ENCODE measurements around the gene NEDD4L. TPM values are rescaled to one million over a fixed set of nuclear protein-coding genes. Genes with fewer than 3 reads are reported as not detected.

The NEDD4L gene
- total RNA-seq, 1 donor from 2014 or later, result 15.6 TPM

- no peak for DNase-seq (ENCODE audit: low spot score in 2 of 2)
- no peaks in the 10 kb centered on the region for H3K27me3 ChIP-seq
- no peaks in the 10 kb centered on the region for H3K36me3 ChIP-seq
- TF ChIP-seq CTCF (IDR thresholded peaks at IDR 0.05), result no peak
- no peak overlapping the region for H3K4me3 ChIP-seq
- H3K9me3 ChIP-seq, result no peaks in the 10 kb centered on the region
- intact Hi-C loops (cut with DNase I), result loop anchor here (5.0 kb wide), 1 partner anchor 268 kb away; no protein-coding TSS in a partner anchor
- H3K4me1 ChIP-seq, result no peaks in the 10 kb centered on the region
- H3K27ac ChIP-seq, result no peak overlapping the region
Observed at GRCh38 chr18:58315041-58315440, 271.0 kb downstream of the NEDD4L start.

DNA sequence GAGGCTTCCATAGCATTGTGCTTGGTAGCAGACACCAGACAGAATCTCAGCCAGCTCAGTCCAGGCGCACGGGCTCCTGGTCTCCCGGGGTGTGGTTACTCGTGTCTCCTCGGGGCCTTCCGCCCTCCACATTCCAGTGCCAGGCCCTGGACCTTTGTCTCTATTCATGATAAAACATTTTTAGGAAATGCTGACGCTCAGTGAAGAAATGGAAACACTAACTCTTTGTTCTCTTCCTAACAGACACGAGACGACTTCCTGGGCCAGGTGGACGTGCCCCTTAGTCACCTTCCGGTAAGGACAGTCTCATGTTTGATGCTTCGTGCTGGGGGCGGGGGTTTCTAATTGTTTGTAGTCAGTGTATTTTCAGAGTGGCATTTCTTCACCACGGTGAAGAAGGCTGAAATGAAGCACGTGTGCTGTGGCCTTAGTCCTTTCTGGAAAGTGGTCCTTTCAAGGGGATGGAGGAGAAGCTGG is 271.8 kb downstream of the NEDD4L start:
- no peak overlapping the region for H3K27ac ChIP-seq
- H3K36me3 ChIP-seq, result no peaks in the 10 kb centered on the region
- no peaks in the 10 kb centered on the region for H3K9me3 ChIP-seq
- TF ChIP-seq CTCF (IDR thresholded peaks at IDR 0.05), result no peak
- no peak for DNase-seq (ENCODE audit: low spot score in 2 of 2)
- H3K27me3 ChIP-seq, result no peaks in the 10 kb centered on the region
- intact Hi-C loops (cut with DNase I), result loop anchor here (5.0 kb wide), 1 partner anchor 268 kb away; no protein-coding TSS in a partner anchor
- no peak overlapping the region for H3K4me3 ChIP-seq
- no peaks in the 10 kb centered on the region for H3K4me1 ChIP-seq

- no peaks in the 10 kb centered on the region for H3K4me1 ChIP-seq
- intact Hi-C loops (cut with DNase I), result loop anchor here (5.0 kb wide), 1 partner anchor 269 kb away; no protein-coding TSS in a partner anchor
- DNase-seq (ENCODE audit: low spot score in 2 of 2), result no peak
Observed at GRCh38 chr18:58316396-58317342, 272.6 kb downstream of the NEDD4L start.

DNA sequence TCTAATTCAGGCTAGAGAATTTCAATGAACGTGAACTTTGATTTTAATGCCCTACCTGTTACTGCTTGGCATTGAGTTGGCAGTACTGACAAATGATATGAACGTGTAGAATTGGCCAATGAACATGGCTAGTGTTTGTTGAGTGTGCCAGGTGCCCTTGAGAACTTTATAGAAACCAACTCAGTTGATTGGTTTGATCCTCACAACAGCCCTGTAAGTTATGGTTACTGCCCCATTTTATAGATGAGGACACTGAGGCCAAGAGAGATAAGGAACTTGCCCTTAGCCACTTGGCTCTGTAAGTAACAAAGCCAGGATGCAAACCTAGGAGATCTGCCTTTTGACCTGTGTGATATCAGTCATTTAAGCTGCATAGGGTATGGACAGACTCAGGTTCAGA is 275.7 kb downstream of the NEDD4L start:
- Histone ChIP-seq H3K4me1 (no peaks in the 10 kb centered on the region), H3K36me3 (no peaks in the 10 kb centered on the region), H3K27me3 (no peaks in the 10 kb centered on the region), H3K4me3 (no peak overlapping the region), H3K27ac (no peak overlapping the region), H3K9me3 (no peaks in the 10 kb centered on the region)
- intact Hi-C loops (cut with DNase I), result loop anchor here (5.0 kb wide), 1 partner anchor 272 kb away; no protein-coding TSS in a partner anchor
- DNase-seq (ENCODE audit: low spot score in 2 of 2), result no peak
- TF ChIP-seq CTCF (IDR thresholded peaks at IDR 0.05), result no peak

More at GRCh38 chr18:58316396-58317342, 272.6 kb downstream of the NEDD4L start:
- no peak for TF ChIP-seq CTCF (IDR thresholded peaks at IDR 0.05)
- Histone ChIP-seq H3K4me3 (no peak overlapping the region), H3K27me3 (no peaks in the 10 kb centered on the region), H3K36me3 (no peaks in the 10 kb centered on the region), H3K27ac (no peak overlapping the region), H3K9me3 (no peaks in the 10 kb centered on the region)

DNA sequence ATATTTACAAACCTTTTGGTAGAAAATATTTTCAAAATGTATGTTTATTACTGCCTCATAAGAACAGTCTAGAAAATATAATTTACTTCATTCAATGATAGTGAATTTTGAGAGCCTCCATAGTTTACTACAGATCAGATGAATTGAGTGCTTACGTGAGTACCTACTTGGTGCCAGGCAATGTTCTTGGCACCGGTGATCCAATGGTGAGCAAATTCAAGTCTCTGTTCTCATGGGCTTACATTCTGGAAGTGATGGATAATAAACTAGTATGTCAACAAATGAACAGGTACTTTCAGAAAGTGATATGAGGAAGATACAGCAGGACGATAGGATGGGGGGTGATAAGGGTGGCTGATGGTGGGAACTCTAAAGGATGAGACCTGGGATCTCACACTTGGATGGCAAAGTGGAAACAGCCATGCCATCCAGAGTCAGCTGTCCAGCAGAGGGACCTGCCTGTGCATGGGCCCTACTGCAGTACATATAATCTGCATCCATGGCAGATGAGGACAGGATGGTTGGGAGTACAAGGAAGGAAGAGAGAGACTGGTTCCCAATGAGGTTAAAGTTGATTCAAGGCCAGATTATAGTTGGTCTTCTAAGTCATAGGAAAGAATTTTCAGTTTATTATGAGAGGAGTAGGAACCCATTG is 277.0 kb downstream of the NEDD4L start:
- no peak overlapping the region for H3K27ac ChIP-seq

More for the DNA sequence above, 277.0 kb downstream of the NEDD4L start:
- no peak for TF ChIP-seq CTCF (IDR thresholded peaks at IDR 0.05)
- Histone ChIP-seq H3K27me3 (no peaks in the 10 kb centered on the region), H3K4me3 (no peak overlapping the region), H3K36me3 (no peaks in the 10 kb centered on the region), H3K4me1 (no peaks in the 10 kb centered on the region), H3K9me3 (no peaks in the 10 kb centered on the region)
- DNase-seq (ENCODE audit: low spot score in 2 of 2), result no peak
- intact Hi-C loops (cut with DNase I), result no loop called here

Data from ascending aorta (tissue), 2 donors.